Measurements from ENCODE around the gene CYP2W1.
"Not testable (repeated sequence)": the region's sequence is repeated elsewhere in the genome, so short reads cannot be mapped to it uniquely, and the experiment has no call there.

GRCh38 chr7:1001069-1001770 is 18.2 kb downstream of the CYP2W1 start:
- not testable (repeated sequence) for TF ChIP-seq REST (IDR thresholded peaks at IDR 0.05; ENCODE audit: insufficient replicate concordance, low read depth); CTCF (IDR thresholded peaks at IDR 0.05; ENCODE audit: insufficient read depth, low read length); POLR2AphosphoS5 (IDR thresholded peaks at IDR 0.05; ENCODE audit: low read depth)
